Measurements from ENCODE around the gene CSMD2. TPM values are rescaled to one million over a fixed set of nuclear protein-coding genes. Genes with fewer than 3 reads are reported as not detected.

CSMD2 gene
- total RNA-seq, 1 experiment from 2014 or later, result 0.22 TPM

GRCh38 chr1:33502726-33503125 is 662.3 kb downstream of the CSMD2 start:
- Histone ChIP-seq H3K4me3 (replicated peaks in 1 of 2; ENCODE audit: low read depth in 1 of 2, low read length in 2 of 2) (no peak overlapping the region), H3K4me1 (ENCODE audit: control insufficient read depth in 1 of 2, insufficient read depth in 2 of 2, low read length in 2 of 2) (no peaks in the 10 kb centered on the region), H4K20me1 (ENCODE audit: insufficient read depth) (no peaks in the 10 kb centered on the region), H3K4me2 (ENCODE audit: low read length) (no peak overlapping the region), H2AFZ (ENCODE audit: low read depth, low read length, poor library complexity, severe bottlenecking) (no peak overlapping the region), H3K36me3 (ENCODE audit: control insufficient read depth in 1 of 2, insufficient read depth in 2 of 2, low read length in 2 of 2) (no peaks in the 10 kb centered on the region), H3K9ac (ENCODE audit: low read length) (no peak overlapping the region), H3K27me3 (ENCODE audit: insufficient read depth, low read length) (no peaks in the 10 kb centered on the region), H3K9me3 (ENCODE audit: control insufficient read depth in 1 of 2, insufficient read depth in 1 of 2, low read depth in 1 of 2, low read length in 2 of 2) (no peaks in the 10 kb centered on the region), H3K79me2 (ENCODE audit: insufficient read depth, low read length) (no peaks in the 10 kb centered on the region), H3K27ac (ENCODE audit: low read depth, low read length) (no peak overlapping the region), H3K9me2 (ENCODE audit: insufficient read depth) (no peaks in the 10 kb centered on the region)
- DNase-seq (ENCODE audit: low read depth, low spot score), result no peak
- ChIA-PET POLR2A (no interaction called here), CTCF (no interaction called here), RAD21 (ENCODE audit: low non-redundant PET in 1 of 2, low total read pairs in 2 of 2, uncharacterized antibody in 2 of 2, unreplicated experiment in 2 of 2) (no interaction called here)
- ATAC-seq, result no peak
- no TSS peak for BruUV-seq (replicated peaks)
- intact Hi-C loops (cut with micrococcal nuclease), result no loop called here
- TF ChIP-seq CBX3 (IDR thresholded peaks at IDR 0.05; ENCODE audit: low read depth) (no peak), SP1 (IDR thresholded peaks at IDR 0.05; ENCODE audit: low read depth) (no peak), ZBTB33 (IDR thresholded peaks at IDR 0.05; ENCODE audit: extremely low read depth, insufficient replicate concordance, low read length) (no peak), CEBPB (IDR thresholded peaks at IDR 0.05; ENCODE audit: low read depth) (no peak), POLR2AphosphoS5 (IDR thresholded peaks at IDR 0.05; ENCODE audit: low read depth, low read length) (no peak), POLR2A (IDR thresholded peaks at IDR 0.05; ENCODE audit: borderline replicate concordance, extremely low read depth, insufficient read depth, insufficient read length) (no peak), ZNF274 (IDR thresholded peaks at IDR 0.05; ENCODE audit: low read depth, low read length) (no peak), EZH2 (IDR thresholded peaks at IDR 0.05) (no peak), EZH2phosphoT487 (IDR thresholded peaks at IDR 0.05; ENCODE audit: borderline replicate concordance) (no peak), REST (IDR thresholded peaks at IDR 0.05; ENCODE audit: low read depth) (no peak), SIN3A (IDR thresholded peaks at IDR 0.05; ENCODE audit: low read depth) (no peak), TCF7L2 (IDR thresholded peaks at IDR 0.05; ENCODE audit: borderline replicate concordance, extremely low read depth, insufficient read depth, insufficient read length) (no peak)
- TF ChIP-seq, protein P1, sequence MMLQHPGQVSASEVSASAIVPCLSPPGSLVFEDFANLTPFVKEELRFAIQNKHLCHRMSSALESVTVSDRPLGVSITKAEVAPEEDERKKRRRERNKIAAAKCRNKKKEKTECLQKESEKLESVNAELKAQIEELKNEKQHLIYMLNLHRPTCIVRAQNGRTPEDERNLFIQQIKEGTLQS (IDR thresholded peaks at IDR 0.05), result no peak
- TF ChIP-seq, protein P2, sequence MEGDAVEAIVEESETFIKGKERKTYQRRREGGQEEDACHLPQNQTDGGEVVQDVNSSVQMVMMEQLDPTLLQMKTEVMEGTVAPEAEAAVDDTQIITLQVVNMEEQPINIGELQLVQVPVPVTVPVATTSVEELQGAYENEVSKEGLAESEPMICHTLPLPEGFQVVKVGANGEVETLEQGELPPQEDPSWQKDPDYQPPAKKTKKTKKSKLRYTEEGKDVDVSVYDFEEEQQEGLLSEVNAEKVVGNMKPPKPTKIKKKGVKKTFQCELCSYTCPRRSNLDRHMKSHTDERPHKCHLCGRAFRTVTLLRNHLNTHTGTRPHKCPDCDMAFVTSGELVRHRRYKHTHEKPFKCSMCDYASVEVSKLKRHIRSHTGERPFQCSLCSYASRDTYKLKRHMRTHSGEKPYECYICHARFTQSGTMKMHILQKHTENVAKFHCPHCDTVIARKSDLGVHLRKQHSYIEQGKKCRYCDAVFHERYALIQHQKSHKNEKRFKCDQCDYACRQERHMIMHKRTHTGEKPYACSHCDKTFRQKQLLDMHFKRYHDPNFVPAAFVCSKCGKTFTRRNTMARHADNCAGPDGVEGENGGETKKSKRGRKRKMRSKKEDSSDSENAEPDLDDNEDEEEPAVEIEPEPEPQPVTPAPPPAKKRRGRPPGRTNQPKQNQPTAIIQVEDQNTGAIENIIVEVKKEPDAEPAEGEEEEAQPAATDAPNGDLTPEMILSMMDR (IDR thresholded peaks at IDR 0.05 in 2 of 3, conservative IDR thresholded peaks at IDR 0.05 in 1 of 3; ENCODE audit: borderline replicate concordance in 1 of 3, insufficient read depth in 1 of 3, low read depth in 2 of 3, low read length in 2 of 3), result no peak
